NCI-H1436 (cell line): Measurements from ENCODE around the gene HBS1L.

ENCODE experiments used
- DNase-seq: peaks from one replicate; lab custom pipeline; 2025; lab: John Stamatoyannopoulos, UW

Gene HBS1L

GRCh38 chr6:134999107-134999506, 55.5 kb downstream of the HBS1L start:
- DNase-seq, result no peak

- DNase-seq, result no peak
Measured at GRCh38 chr6:134997133-134997995, 57.3 kb downstream of the HBS1L start.

GRCh38 chr6:134995536-134995935, 59.1 kb downstream of the HBS1L start:
- no peak for DNase-seq

- no peak for DNase-seq
Measured at GRCh38 chr6:134994431-134994830, 60.2 kb downstream of the HBS1L start.

GRCh38 chr6:134992155-134992554, 62.5 kb downstream of the HBS1L start:
- DNase-seq, result no peak

- DNase-seq, result no peak
Measured at GRCh38 chr6:134990262-134990661, 64.4 kb downstream of the HBS1L start.

- DNase-seq, result no peak
Measured at GRCh38 chr6:134984821-134985220, 69.8 kb downstream of the HBS1L start.

- no peak for DNase-seq
Measured at GRCh38 chr6:134983823-134984222, 70.8 kb downstream of the HBS1L start.

- DNase-seq, result no peak
Measured at GRCh38 chr6:134982161-134982560, 72.5 kb downstream of the HBS1L start.

- no peak for DNase-seq
Measured at GRCh38 chr6:134980846-134981245, 73.8 kb downstream of the HBS1L start.

GRCh38 chr6:134979142-134979541, 75.5 kb downstream of the HBS1L start:
- no peak for DNase-seq

- DNase-seq, result no peak
Measured at GRCh38 chr6:134974370-134974769, 80.3 kb downstream of the HBS1L start.

- DNase-seq, result no peak
Measured at GRCh38 chr6:134967711-134968110, 86.9 kb downstream of the HBS1L start.

- no peak for DNase-seq
Measured at GRCh38 chr6:134964451-134965203, 90.0 kb downstream of the HBS1L start.

GRCh38 chr6:134962421-134962820, 92.2 kb downstream of the HBS1L start:
- no peak for DNase-seq

GRCh38 chr6:134961366-134961765, 93.3 kb downstream of the HBS1L start:
- DNase-seq, result no peak

GRCh38 chr6:134959603-134960002, 95.0 kb downstream of the HBS1L start:
- DNase-seq, result no peak

GRCh38 chr6:134956676-134957075, 97.9 kb downstream of the HBS1L start:
- DNase-seq, result no peak

GRCh38 chr6:134956032-134956431, 98.6 kb downstream of the HBS1L start:
- no peak for DNase-seq

GRCh38 chr6:134954272-134955000, 100.2 kb downstream of the HBS1L start:
- no peak for DNase-seq

- no peak for DNase-seq
Measured at GRCh38 chr6:134951494-134952263, 102.9 kb downstream of the HBS1L start.

- no peak for DNase-seq
Measured at GRCh38 chr6:134950482-134950881, 104.1 kb downstream of the HBS1L start.
